ENCODE measurements around the gene PRKACB. TPM values are rescaled to one million over a fixed set of nuclear protein-coding genes. Genes with fewer than 3 reads are reported as not detected.

The PRKACB gene
- total and polyA plus RNA-seq, 10 of the 15 experiments (the other 5 are each of a cell fraction or from before 2014, with no cell fraction given), result 3.1 to 9.0 (median 7.1) TPM; not detected in 1

DNA sequence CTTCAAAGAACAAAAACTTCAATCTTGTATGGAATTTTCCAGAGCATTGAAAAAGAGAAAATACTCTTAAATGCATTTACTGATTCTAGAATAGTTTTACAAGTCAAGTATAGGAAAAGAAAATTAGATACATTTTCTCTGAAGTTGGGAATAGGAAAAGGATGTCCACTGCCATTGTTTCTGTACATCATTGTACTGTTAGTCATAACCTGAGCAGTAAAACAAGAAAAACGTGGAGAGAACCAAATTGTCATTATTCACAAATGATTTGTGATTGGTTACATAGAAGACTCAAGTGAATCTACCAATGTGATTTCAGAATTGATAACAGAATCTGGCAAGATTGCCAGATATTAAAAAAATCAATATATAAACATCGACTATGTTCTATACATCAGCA, 27.4 kb downstream of the PRKACB start:
- RAD21 ChIA-PET (ENCODE audit: unreplicated experiment), result no interaction called here
- H2AFZ ChIP-seq (ENCODE audit: control insufficient read depth, low read depth, low read length), result no peak overlapping the region
- no peaks in the 10 kb centered on the region for H3K27me3 ChIP-seq (replicated peaks in 1 of 2; ENCODE audit: control insufficient read depth in 2 of 2, insufficient read depth in 2 of 2, low read length in 1 of 2)
- no peaks in the 10 kb centered on the region for H3K36me3 ChIP-seq (ENCODE audit: control insufficient read depth in 2 of 2, insufficient read depth in 2 of 2, low read length in 1 of 2)
- ATAC-seq, result no peak
- in situ Hi-C loops (cut with MboI), result no loop called here
- FAIRE-seq, result no peak
- DNase-seq (ENCODE audit: low read depth, low spot score), result no peak
- 63% methylated on average over 2 of the region's 2 CpGs for whole genome bisulfite sequencing (ENCODE audit: insufficient coverage, insufficient replicate concordance, low lambda C conversion rate, missing lambda C conversion rate)
- no peak overlapping the region for H3K4me2 ChIP-seq (ENCODE audit: control insufficient read depth, insufficient read depth)
- H3K4me3 ChIP-seq, result no peak overlapping the region
- H3K4me1 ChIP-seq (ENCODE audit: control insufficient read depth, insufficient read depth, low read length), result peaks cover 8% of the 10 kb centered on the region; the same call in 1 of the 2 replicates
- no peak overlapping the region for H3K27ac ChIP-seq (ENCODE audit: control insufficient read depth, insufficient read depth)
- intact Hi-C loops (cut with micrococcal nuclease; ENCODE audit: unreplicated experiment), result no loop called here
- TF ChIP-seq BCL11A (IDR thresholded peaks at IDR 0.05; ENCODE audit: low read depth, low read length) (no peak), MEF2B (IDR thresholded peaks at IDR 0.05; ENCODE audit: partially characterized antibody, poor library complexity, severe bottlenecking) (no peak), POLR2A (IDR thresholded peaks at IDR 0.05; ENCODE audit: low read depth, low read length) (no peak), SP1 (IDR thresholded peaks at IDR 0.05; ENCODE audit: low read depth, low read length) (no peak), RCOR1 (conservative IDR thresholded peaks at IDR 0.05; ENCODE audit: low read depth, low read length) (no peak), GABPA (IDR thresholded peaks at IDR 0.05; ENCODE audit: low read depth) (no peak), HDAC2 (IDR thresholded peaks at IDR 0.05) (no peak), ZSCAN29 (IDR thresholded peaks at IDR 0.05) (no peak), EED (IDR thresholded peaks at IDR 0.05; ENCODE audit: low read depth) (no peak), RAD21 (IDR thresholded peaks at IDR 0.05; ENCODE audit: insufficient read depth, low read depth, low read length) (no peak), PAX8 (IDR thresholded peaks at IDR 0.05) (no peak), ZBED1 (IDR thresholded peaks at IDR 0.05; ENCODE audit: borderline replicate concordance) (no peak), ZNF217 (IDR thresholded peaks at IDR 0.05) (no peak), NR2F1 (conservative IDR thresholded peaks at IDR 0.05) (no peak), PAX5 (IDR thresholded peaks at IDR 0.05; ENCODE audit: borderline replicate concordance, low read depth, low read length) (no peak), NFYA (IDR thresholded peaks at IDR 0.05; ENCODE audit: borderline replicate concordance, low read depth, low read length) (no peak)
- TF ChIP-seq, protein P1, sequence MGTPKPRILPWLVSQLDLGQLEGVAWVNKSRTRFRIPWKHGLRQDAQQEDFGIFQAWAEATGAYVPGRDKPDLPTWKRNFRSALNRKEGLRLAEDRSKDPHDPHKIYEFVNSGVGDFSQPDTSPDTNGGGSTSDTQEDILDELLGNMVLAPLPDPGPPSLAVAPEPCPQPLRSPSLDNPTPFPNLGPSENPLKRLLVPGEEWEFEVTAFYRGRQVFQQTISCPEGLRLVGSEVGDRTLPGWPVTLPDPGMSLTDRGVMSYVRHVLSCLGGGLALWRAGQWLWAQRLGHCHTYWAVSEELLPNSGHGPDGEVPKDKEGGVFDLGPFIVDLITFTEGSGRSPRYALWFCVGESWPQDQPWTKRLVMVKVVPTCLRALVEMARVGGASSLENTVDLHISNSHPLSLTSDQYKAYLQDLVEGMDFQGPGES (IDR thresholded peaks at IDR 0.05), result no peak
- TF ChIP-seq, protein P2, sequence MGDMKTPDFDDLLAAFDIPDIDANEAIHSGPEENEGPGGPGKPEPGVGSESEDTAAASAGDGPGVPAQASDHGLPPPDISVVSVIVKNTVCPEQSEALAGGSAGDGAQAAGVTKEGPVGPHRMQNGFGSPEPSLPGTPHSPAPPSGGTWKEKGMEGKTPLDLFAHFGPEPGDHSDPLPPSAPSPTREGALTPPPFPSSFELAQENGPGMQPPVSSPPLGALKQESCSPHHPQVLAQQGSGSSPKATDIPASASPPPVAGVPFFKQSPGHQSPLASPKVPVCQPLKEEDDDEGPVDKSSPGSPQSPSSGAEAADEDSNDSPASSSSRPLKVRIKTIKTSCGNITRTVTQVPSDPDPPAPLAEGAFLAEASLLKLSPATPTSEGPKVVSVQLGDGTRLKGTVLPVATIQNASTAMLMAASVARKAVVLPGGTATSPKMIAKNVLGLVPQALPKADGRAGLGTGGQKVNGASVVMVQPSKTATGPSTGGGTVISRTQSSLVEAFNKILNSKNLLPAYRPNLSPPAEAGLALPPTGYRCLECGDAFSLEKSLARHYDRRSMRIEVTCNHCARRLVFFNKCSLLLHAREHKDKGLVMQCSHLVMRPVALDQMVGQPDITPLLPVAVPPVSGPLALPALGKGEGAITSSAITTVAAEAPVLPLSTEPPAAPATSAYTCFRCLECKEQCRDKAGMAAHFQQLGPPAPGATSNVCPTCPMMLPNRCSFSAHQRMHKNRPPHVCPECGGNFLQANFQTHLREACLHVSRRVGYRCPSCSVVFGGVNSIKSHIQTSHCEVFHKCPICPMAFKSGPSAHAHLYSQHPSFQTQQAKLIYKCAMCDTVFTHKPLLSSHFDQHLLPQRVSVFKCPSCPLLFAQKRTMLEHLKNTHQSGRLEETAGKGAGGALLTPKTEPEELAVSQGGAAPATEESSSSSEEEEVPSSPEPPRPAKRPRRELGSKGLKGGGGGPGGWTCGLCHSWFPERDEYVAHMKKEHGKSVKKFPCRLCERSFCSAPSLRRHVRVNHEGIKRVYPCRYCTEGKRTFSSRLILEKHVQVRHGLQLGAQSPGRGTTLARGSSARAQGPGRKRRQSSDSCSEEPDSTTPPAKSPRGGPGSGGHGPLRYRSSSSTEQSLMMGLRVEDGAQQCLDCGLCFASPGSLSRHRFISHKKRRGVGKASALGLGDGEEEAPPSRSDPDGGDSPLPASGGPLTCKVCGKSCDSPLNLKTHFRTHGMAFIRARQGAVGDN (IDR thresholded peaks at IDR 0.05), result no peak
- no peak overlapping the region for H3K9ac ChIP-seq (ENCODE audit: control insufficient read depth, insufficient read depth, low read length)
- no peaks in the 10 kb centered on the region for H3K79me2 ChIP-seq (ENCODE audit: control insufficient read depth, insufficient read depth, low read length)
- POLR2A ChIA-PET, result no interaction called here
- BruUV-seq (replicated peaks), result no TSS peak
- CTCF ChIA-PET, result no interaction called here
- no peaks in the 10 kb centered on the region for H4K20me1 ChIP-seq (ENCODE audit: control insufficient read depth, insufficient read depth)
- SMC1A ChIA-PET (ENCODE audit: uncharacterized antibody, unreplicated experiment), result no interaction called here
- H3K9me3 ChIP-seq (replicated peaks; ENCODE audit: control insufficient read depth, insufficient read depth, low read length), result no peaks in the 10 kb centered on the region
